Measurements from ENCODE around the gene CNTN5. TPM values are rescaled to one million over a fixed set of nuclear protein-coding genes. Genes with fewer than 3 reads are reported as not detected.

CNTN5 gene
- total RNA-seq, 1 donor from 2014 or later = not detected

GRCh38 chr11:99419991-99420390, 399.2 kb downstream of the CNTN5 start:
- intact Hi-C loops (cut with DNase I) = no loop called here
- no peak overlapping the region for H3K4me3 ChIP-seq

GRCh38 chr11:99422581-99423427, 402.1 kb downstream of the CNTN5 start:
- Histone ChIP-seq H3K9me3 (no peaks in the 10 kb centered on the region), H3K4me1 (no peaks in the 10 kb centered on the region), H3K4me3 (no peak overlapping the region), H3K27ac (no peak overlapping the region), H3K36me3 (no peaks in the 10 kb centered on the region), H3K27me3 (no peaks in the 10 kb centered on the region)
- intact Hi-C loops (cut with DNase I) = no loop called here
- ATAC-seq (no peak), DNase-seq (no peak)
- TF ChIP-seq CTCF (IDR thresholded peaks at IDR 0.05) = no peak

More at GRCh38 chr11:99419991-99420390, 399.2 kb downstream of the CNTN5 start:
- no peaks in the 10 kb centered on the region for H3K36me3 ChIP-seq
- no peaks in the 10 kb centered on the region for H3K9me3 ChIP-seq
- no peaks in the 10 kb centered on the region for H3K27me3 ChIP-seq
- no peak for TF ChIP-seq CTCF (IDR thresholded peaks at IDR 0.05)
- ATAC-seq = no peak
- no peaks in the 10 kb centered on the region for H3K4me1 ChIP-seq
- no peak overlapping the region for H3K27ac ChIP-seq
- DNase-seq = no peak

- TF ChIP-seq CTCF (IDR thresholded peaks at IDR 0.05) = no peak
- H3K4me3 ChIP-seq = no peak overlapping the region
- DNase-seq (no peak), ATAC-seq (no peak)
- H3K27ac ChIP-seq = no peak overlapping the region
- no peaks in the 10 kb centered on the region for H3K36me3 ChIP-seq
- H3K4me1 ChIP-seq = no peaks in the 10 kb centered on the region
- no peaks in the 10 kb centered on the region for H3K9me3 ChIP-seq
- intact Hi-C loops (cut with DNase I) = no loop called here
- H3K27me3 ChIP-seq = no peaks in the 10 kb centered on the region
Measured at GRCh38 chr11:99423428-99423983, 402.8 kb downstream of the CNTN5 start.

GRCh38 chr11:99424313-99425084, 403.8 kb downstream of the CNTN5 start:
- intact Hi-C loops (cut with DNase I) = no loop called here
- Histone ChIP-seq H3K9me3 (no peaks in the 10 kb centered on the region), H3K36me3 (no peaks in the 10 kb centered on the region), H3K27me3 (no peaks in the 10 kb centered on the region), H3K4me3 (no peak overlapping the region), H3K27ac (no peak overlapping the region), H3K4me1 (no peaks in the 10 kb centered on the region)
- ATAC-seq (peak; percentile 47), DNase-seq (peak; percentile 54)
- no peak for TF ChIP-seq CTCF (IDR thresholded peaks at IDR 0.05)

GRCh38 chr11:99425596-99425995, 404.8 kb downstream of the CNTN5 start:
- no peak for TF ChIP-seq CTCF (IDR thresholded peaks at IDR 0.05)
- Histone ChIP-seq H3K36me3 (no peaks in the 10 kb centered on the region), H3K4me1 (no peaks in the 10 kb centered on the region), H3K27ac (no peak overlapping the region), H3K9me3 (no peaks in the 10 kb centered on the region), H3K4me3 (no peak overlapping the region), H3K27me3 (no peaks in the 10 kb centered on the region)
- intact Hi-C loops (cut with DNase I) = no loop called here
- ATAC-seq (no peak), DNase-seq (no peak)
